Measurements from ENCODE around the gene IER3. TPM values are rescaled to one million over a fixed set of nuclear protein-coding genes. Genes with fewer than 3 reads are reported as not detected.
A peak's percentile ranks its signal among the peaks of the same experiment; 100 is the strongest.

The IER3 gene
- total and polyA plus RNA-seq, 9 of the 15 experiments (the other 6 are each of a cell fraction or from before 2014, with no cell fraction given), result 1.5 to 30.0 (median 11.5) TPM

DNA sequence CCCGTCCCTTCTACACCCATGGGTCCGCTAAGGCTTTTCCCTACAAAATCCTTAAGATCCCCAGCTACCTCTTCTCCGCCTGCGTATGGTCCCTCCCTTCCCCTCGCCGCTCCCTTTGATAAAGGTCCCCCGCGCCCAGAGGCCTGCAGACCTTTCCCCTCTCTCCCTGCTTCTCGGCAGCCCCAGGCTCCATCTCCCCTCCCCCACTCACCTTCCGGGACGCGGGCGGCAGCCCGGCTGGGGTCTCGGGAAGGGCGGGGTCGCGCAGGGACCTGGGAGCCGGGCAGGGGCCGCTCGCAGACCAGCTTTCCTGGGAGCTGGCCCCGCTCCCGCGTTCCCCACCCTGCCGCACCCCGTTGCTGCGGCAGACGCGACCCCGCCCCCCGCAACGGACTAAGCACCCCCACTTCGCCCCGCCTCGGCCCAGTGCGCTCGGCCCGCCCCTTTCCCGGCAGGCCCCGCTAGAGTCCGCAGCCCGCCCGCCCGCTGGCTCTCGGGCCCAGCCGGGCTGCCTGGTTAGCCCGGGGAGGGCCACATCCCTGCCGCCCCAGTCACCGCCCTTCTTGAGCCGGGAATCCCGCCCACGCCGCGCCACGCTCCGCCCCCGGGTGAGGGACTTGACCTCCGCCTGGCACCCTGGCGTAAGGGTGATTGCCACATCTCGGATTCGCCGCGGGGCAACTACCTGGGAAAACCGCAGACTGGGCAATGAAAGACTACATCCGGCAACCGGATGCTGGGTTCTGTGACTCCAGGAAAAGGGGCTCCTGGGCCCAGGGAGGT, 1.8 kb downstream of the IER3 start, which contains the start of gene FLOT1 (continued):
- TF ChIP-seq E2F5 (CRISPR knock-in tag; IDR thresholded peaks at IDR 0.05), result no peak
- peak; percentile 70 for TF ChIP-seq MAX (CRISPR knock-in tag; IDR thresholded peaks at IDR 0.05)
- TF ChIP-seq HNRNPK (IDR thresholded peaks at IDR 0.05; ENCODE audit: low read depth, low read length, poor library complexity, severe bottlenecking), result peak; percentile 93
- TF ChIP-seq GTF2B (IDR thresholded peaks at IDR 0.05; ENCODE audit: extremely low read depth, insufficient read length), result no peak
- 0 out of 2 replicates have a peak, but pooled peaks have one; percentile 45 for TF ChIP-seq CGGBP1 (CRISPR knock-in tag; IDR thresholded peaks at IDR 0.05)
- no peak; the same call in 1 of the 2 replicates for TF ChIP-seq ZNF431 (CRISPR knock-in tag; IDR thresholded peaks at IDR 0.05)
- TF ChIP-seq SUPT5H (IDR thresholded peaks at IDR 0.05), result peak; percentile 72; the same call in 1 of the 2 replicates
- peak; percentile 98 for TF ChIP-seq FUS (optimal IDR thresholded peaks at IDR 0.05; ENCODE audit: low read depth, low read length)
- peak; percentile 92; the same call in 1 of the 2 replicates for TF ChIP-seq POLR2AphosphoS2 (IDR thresholded peaks at IDR 0.05; ENCODE audit: low read length)
- peak; percentile 44 for TF ChIP-seq ZBTB1 (CRISPR knock-in tag; IDR thresholded peaks at IDR 0.05; ENCODE audit: borderline replicate concordance, low read depth)
- no peak for TF ChIP-seq NFYB (IDR thresholded peaks at IDR 0.05; ENCODE audit: extremely low read depth, insufficient read length)
- peak; percentile 97 for TF ChIP-seq RBFOX2 (IDR thresholded peaks at IDR 0.05; ENCODE audit: low read depth, low read length)
- TF ChIP-seq ZNF12 (CRISPR knock-in tag; IDR thresholded peaks at IDR 0.05), result peak; percentile 39; the same call in 1 of the 2 replicates
- TF ChIP-seq ZNF830 (CRISPR knock-in tag; IDR thresholded peaks at IDR 0.05), result peak; percentile 31
- TF ChIP-seq FIP1L1 (IDR thresholded peaks at IDR 0.05; ENCODE audit: low read depth, low read length, poor library complexity, severe bottlenecking), result peak; percentile 100
- no peak for TF ChIP-seq ZNF24 (IDR thresholded peaks at IDR 0.05)
- 0 out of 2 replicates have a peak, but pooled peaks have one; percentile 87 for TF ChIP-seq KDM2B (CRISPR knock-in tag; IDR thresholded peaks at IDR 0.05)
- peak; percentile 12 to 63 for TF ChIP-seq NONO (IDR thresholded peaks at IDR 0.05; ENCODE audit: low read depth in 2 of 2, low read length in 1 of 2)
- TF ChIP-seq DMBX1 (CRISPR knock-in tag; IDR thresholded peaks at IDR 0.05; ENCODE audit: borderline replicate concordance), result no peak
- TF ChIP-seq ZNF445 (CRISPR knock-in tag; IDR thresholded peaks at IDR 0.05; ENCODE audit: low read depth), result no peak
- TF ChIP-seq NCOR1 (IDR thresholded peaks at IDR 0.05), result peak; percentile 56
- no peak; the same call in none of the 2 replicates for TF ChIP-seq CREB1 (IDR thresholded peaks at IDR 0.05)
- TF ChIP-seq CREB1 (CRISPR knock-in tag; IDR thresholded peaks at IDR 0.05), result peak; percentile 56; the same call in 1 of the 2 replicates
- TF ChIP-seq RBM22 (IDR thresholded peaks at IDR 0.05; ENCODE audit: low read depth, low read length, poor library complexity, severe bottlenecking), result peak; percentile 96
- TF ChIP-seq, protein P1, sequence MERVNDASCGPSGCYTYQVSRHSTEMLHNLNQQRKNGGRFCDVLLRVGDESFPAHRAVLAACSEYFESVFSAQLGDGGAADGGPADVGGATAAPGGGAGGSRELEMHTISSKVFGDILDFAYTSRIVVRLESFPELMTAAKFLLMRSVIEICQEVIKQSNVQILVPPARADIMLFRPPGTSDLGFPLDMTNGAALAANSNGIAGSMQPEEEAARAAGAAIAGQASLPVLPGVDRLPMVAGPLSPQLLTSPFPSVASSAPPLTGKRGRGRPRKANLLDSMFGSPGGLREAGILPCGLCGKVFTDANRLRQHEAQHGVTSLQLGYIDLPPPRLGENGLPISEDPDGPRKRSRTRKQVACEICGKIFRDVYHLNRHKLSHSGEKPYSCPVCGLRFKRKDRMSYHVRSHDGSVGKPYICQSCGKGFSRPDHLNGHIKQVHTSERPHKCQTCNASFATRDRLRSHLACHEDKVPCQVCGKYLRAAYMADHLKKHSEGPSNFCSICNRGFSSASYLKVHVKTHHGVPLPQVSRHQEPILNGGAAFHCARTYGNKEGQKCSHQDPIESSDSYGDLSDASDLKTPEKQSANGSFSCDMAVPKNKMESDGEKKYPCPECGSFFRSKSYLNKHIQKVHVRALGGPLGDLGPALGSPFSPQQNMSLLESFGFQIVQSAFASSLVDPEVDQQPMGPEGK (CRISPR knock-in tag; IDR thresholded peaks at IDR 0.05; ENCODE audit: borderline replicate concordance), result 0 out of 2 replicates have a peak, but pooled peaks have one; percentile 29
